Gastrocnemius medialis (tissue), 4 donors: ENCODE results near the gene CHCHD10. TPM values are rescaled to one million over a fixed set of nuclear protein-coding genes. Genes with fewer than 3 reads are reported as not detected.
"Not testable (repeated sequence)": the region's sequence is repeated elsewhere in the genome, so short reads cannot be mapped to it uniquely, and the experiment has no call there.

ENCODE experiments used
- ATAC-seq, 2 donors: fragments of 150-250 bp; one replicate each; pipeline ENCODE4 v1.9.1; 2016
- DNase-seq, 2 donors: peaks; one replicate each; pipeline ENCODE4 v3.0.0-alpha.2; 2019
- H3K27ac ChIP-seq, 4 donors: fragments of 200-600 bp; sonication (generic); 1 replicate in 1 of 4; 2 replicates in 3 of 4; pipeline ENCODE4 v1.5.1; 2016 to 2018; ENCODE audit warnings: mild to moderate bottlenecking in 2 of 4, moderate library complexity in 1 of 4
- H3K27me3 ChIP-seq, 3 donors: fragments of 200-600 bp; sonication (generic) in 2 of 3; 1 replicate in 1 of 3; 2 replicates in 2 of 3; pipeline versions ENCODE4 v1.5.1 to v1.6.0; 2016 to 2019; ENCODE audit warnings: mild to moderate bottlenecking in 1 of 3, moderate library complexity in 1 of 3
- H3K36me3 ChIP-seq, 2 donors: fragments of 200-600 bp; sonication (generic) in 1 of 2; one replicate each; pipeline ENCODE4 v1.5.1; 2017 to 2018
- H3K4me1 ChIP-seq, 2 donors: fragments of 200-600 bp; sonication (generic) in 1 of 2; one replicate each; pipeline ENCODE4 v1.5.1; 2016 to 2017; ENCODE audit warnings: mild to moderate bottlenecking in 2 of 2
- H3K4me3 ChIP-seq, 4 donors: fragments of 200-600 bp; sonication (generic) in 3 of 4; 1 replicate in 1 of 4; 2 replicates in 3 of 4; pipeline ENCODE4 v1.5.1; 2016 to 2019; ENCODE audit warnings: mild to moderate bottlenecking in 2 of 4
- H3K9me3 ChIP-seq, 3 donors: fragments of 200-600 bp; sonication (generic) in 2 of 3; 1 replicate in 1 of 3; 2 replicates in 2 of 3; pipeline ENCODE4 v1.5.1; 2016 to 2019
- POLR2A ChIP-seq, 2 donors: fragments of 450-650 bp; IDR thresholded peaks; one replicate each; pipeline ENCODE4 v1.6.1; 2017; ENCODE audit warnings: antibody characterized with exemption in 2 of 2, mild to moderate bottlenecking in 2 of 2, moderate library complexity in 2 of 2
- in situ Hi-C, 4 donors: fragments of 200-750 bp; cut with MboI; loops; one replicate each; pipeline versions ENCODE4 v1.15.0 to v1.8.0; 2017; ENCODE audit warnings: low sequenced_read_pairs in 4 of 4
- intact Hi-C: fragments of 100-400 bp; cut with DNase I; formaldehyde crosslinking; loops from one replicate; pipeline ENCODE4 v1.15.1; 2023; ENCODE audit warnings: low total_unique reads
- total RNA-seq, 4 donors: library from RNA; depleted of rRNA; stranded (reverse); fragments of >200 nt; gene quantifications; one replicate each; pipeline versions ENCODE4 v1.1.0 to v1.2.3, GENCODE V29; 2016
- TF ChIP-seq, protein P1 (sequence below), 5 experiments: fragments of 450-650 bp in 3 of 5; fragments of 200-600 bp in 2 of 5; sonication (generic) in 2 of 5; IDR thresholded peaks in 4 of 5; conservative IDR thresholded peaks in 1 of 5; 1 replicate in 4 of 5; 2 replicates in 1 of 5; pipeline ENCODE4 v1.5.1; 2016 to 2019; ENCODE audit warnings: antibody characterized with exemption in 5 of 5, mild to moderate bottlenecking in 3 of 5, moderate library complexity in 3 of 5

The CHCHD10 gene
- total RNA-seq, 4 donors from 2014 or later: 157 to 290 (median 181) TPM

DNA sequence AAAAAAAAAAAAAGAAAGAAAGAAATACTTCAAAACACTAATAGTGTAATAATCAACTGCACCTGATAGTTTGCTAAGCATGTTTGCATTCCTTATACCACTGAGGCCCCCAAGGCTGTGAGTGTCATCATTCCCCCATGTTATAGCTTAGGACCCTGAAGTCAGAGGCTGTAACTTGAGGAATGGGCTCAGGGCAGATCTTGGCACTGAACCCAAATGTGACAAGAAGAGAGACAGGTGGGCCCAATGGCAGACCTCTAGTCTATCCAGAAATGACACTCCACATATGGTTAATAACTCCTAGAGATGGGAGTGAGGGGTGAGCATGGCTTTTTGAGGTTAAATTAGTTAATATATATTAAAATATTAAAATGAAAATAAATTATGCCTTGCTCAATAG lies 30.1 kb downstream of the CHCHD10 start:
- TF ChIP-seq POLR2A (IDR thresholded peaks at IDR 0.05): no peak
- TF ChIP-seq, protein P1, sequence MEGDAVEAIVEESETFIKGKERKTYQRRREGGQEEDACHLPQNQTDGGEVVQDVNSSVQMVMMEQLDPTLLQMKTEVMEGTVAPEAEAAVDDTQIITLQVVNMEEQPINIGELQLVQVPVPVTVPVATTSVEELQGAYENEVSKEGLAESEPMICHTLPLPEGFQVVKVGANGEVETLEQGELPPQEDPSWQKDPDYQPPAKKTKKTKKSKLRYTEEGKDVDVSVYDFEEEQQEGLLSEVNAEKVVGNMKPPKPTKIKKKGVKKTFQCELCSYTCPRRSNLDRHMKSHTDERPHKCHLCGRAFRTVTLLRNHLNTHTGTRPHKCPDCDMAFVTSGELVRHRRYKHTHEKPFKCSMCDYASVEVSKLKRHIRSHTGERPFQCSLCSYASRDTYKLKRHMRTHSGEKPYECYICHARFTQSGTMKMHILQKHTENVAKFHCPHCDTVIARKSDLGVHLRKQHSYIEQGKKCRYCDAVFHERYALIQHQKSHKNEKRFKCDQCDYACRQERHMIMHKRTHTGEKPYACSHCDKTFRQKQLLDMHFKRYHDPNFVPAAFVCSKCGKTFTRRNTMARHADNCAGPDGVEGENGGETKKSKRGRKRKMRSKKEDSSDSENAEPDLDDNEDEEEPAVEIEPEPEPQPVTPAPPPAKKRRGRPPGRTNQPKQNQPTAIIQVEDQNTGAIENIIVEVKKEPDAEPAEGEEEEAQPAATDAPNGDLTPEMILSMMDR (IDR thresholded peaks at IDR 0.05 in 4 of 5, conservative IDR thresholded peaks at IDR 0.05 in 1 of 5): no peak
- H3K4me3 ChIP-seq: no peak overlapping the region
- H3K9me3 ChIP-seq: no peaks in the 10 kb centered on the region
- no peaks in the 10 kb centered on the region for H3K27me3 ChIP-seq
- DNase-seq (no peak), ATAC-seq (no peak)
- intact Hi-C loops (no loop called here), in situ Hi-C loops (no loop called here)
- H3K27ac ChIP-seq: no peak overlapping the region
- H3K4me1 ChIP-seq: peaks cover 9 to 12% of the 10 kb centered on the region in 2 donors
- H3K36me3 ChIP-seq: no peaks in the 10 kb centered on the region

GRCh38 chr22:23728108-23728507 lies 39.7 kb downstream of the CHCHD10 start:
- H3K36me3 ChIP-seq, H3K4me1 ChIP-seq, H3K27ac ChIP-seq, DNase-seq, H3K4me3 ChIP-seq, H3K27me3 ChIP-seq, in situ Hi-C loops, H3K9me3 ChIP-seq, intact Hi-C loops, ATAC-seq: not testable (repeated sequence)

- intact Hi-C loops (no loop called here), in situ Hi-C loops (no loop called here)
- Histone ChIP-seq H3K4me3 (no peak overlapping the region), H3K9me3 (no peaks in the 10 kb centered on the region), H3K36me3 (no peaks in the 10 kb centered on the region), H3K27me3 (no peaks in the 10 kb centered on the region), H3K4me1 (peaks cover 0 to 3% of the 10 kb centered on the region in 2 donors), H3K27ac (no peak overlapping the region)
- ATAC-seq (no peak), DNase-seq (no peak)
- TF ChIP-seq, protein P1 (IDR thresholded peaks at IDR 0.05 in 4 of 5, conservative IDR thresholded peaks at IDR 0.05 in 1 of 5): no peak
- no peak for TF ChIP-seq POLR2A (IDR thresholded peaks at IDR 0.05)
Measured at GRCh38 chr22:23722724-23723123, 45.0 kb downstream of the CHCHD10 start.

GRCh38 chr22:23722160-23722559 lies 45.6 kb downstream of the CHCHD10 start:
- no peaks in the 10 kb centered on the region for H3K36me3 ChIP-seq
- H3K9me3 ChIP-seq: no peaks in the 10 kb centered on the region
- no peak for TF ChIP-seq POLR2A (IDR thresholded peaks at IDR 0.05)
- TF ChIP-seq, protein P1 (IDR thresholded peaks at IDR 0.05 in 4 of 5, conservative IDR thresholded peaks at IDR 0.05 in 1 of 5): no peak
- ATAC-seq (no peak), DNase-seq (no peak)
- no peak overlapping the region for H3K27ac ChIP-seq
- H3K27me3 ChIP-seq: no peaks in the 10 kb centered on the region
- H3K4me1 ChIP-seq: peaks cover 3% of the 10 kb centered on the region in 2 donors
- intact Hi-C loops (no loop called here), in situ Hi-C loops (no loop called here)
- no peak overlapping the region for H3K4me3 ChIP-seq

- no peaks in the 10 kb centered on the region for H3K36me3 ChIP-seq
- intact Hi-C loops: no loop called here
- TF ChIP-seq, protein P1 (IDR thresholded peaks at IDR 0.05 in 4 of 5, conservative IDR thresholded peaks at IDR 0.05 in 1 of 5): no peak
- no peak for TF ChIP-seq POLR2A (IDR thresholded peaks at IDR 0.05)
Measured at GRCh38 chr22:23720855-23721254, 46.9 kb downstream of the CHCHD10 start.

More at GRCh38 chr22:23720855-23721254, 46.9 kb downstream of the CHCHD10 start:
- peaks cover 11% of the 10 kb centered on the region in 2 donors for H3K4me1 ChIP-seq
- ATAC-seq (no peak), DNase-seq (no peak)
- H3K4me3 ChIP-seq: no peak overlapping the region
- in situ Hi-C loops: no loop called here
- H3K27ac ChIP-seq: no peak overlapping the region
- no peaks in the 10 kb centered on the region for H3K9me3 ChIP-seq
- H3K27me3 ChIP-seq: no peaks in the 10 kb centered on the region
